GM21526 (cell line): ENCODE data around the gene ASIC2.
"Not testable (repeated sequence)": the region's sequence is repeated elsewhere in the genome, so short reads cannot be mapped to it uniquely, and the experiment has no call there.

Source experiments
- ATAC-seq: cut with Tn5 transposase; IDR thresholded peaks from one replicate; pipeline ENCODE4 v1.9.1; 2021; ENCODE audit warnings: moderate library complexity; ENCODE audit not compliant: unreplicated experiment, low FRiP score

ASIC2 gene

DNA sequence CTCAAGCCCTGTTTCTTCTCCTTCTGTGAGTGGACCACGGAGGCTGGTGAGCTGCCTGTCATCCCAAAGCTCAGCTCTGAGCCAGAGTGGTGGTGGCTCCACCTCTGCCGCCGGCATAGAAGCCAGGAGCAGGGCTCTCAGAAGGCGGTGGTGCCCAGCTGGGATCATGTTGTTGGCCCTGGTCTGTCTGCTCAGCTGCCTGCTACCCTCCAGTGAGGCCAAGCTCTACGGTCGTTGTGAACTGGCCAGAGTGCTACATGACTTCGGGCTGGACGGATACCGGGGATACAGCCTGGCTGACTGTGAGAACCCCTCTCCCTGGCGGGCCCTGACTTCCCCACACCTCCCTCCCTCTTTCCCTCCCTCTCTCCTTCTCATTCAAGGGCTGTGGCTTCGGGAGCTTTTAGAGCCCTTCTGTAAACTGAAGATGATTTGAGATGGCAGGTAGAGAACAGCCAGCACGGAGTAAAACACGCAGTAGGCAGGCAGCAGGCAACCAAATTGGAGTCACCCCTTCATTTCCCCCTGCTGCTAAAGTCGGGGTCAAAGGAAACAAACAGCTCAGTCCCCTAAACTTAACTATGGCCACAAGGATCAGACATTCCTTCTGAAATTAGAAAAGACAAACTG, 297.6 kb downstream of the ASIC2 start:
- no peak for ATAC-seq

DNA sequence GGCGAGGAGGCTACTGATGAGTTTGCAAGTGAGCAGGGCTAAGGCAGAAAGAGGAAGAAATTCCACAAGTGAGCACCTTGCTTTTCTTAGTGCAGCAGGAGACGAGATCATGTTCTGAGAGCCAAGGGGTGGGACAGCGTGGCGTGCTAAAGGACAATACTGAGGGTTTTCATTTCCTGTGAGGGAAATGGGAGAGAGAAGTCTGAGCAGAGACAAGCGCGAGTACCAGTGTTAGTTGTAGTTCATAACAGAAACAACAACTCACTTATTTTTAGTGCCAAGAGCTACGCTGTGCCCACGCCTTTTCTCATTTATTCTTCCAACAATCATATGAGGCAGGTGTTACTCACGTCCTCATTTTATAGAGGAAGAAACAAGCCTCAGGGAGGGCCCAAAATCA, 299.1 kb downstream of the ASIC2 start:
- ATAC-seq, result no peak

DNA sequence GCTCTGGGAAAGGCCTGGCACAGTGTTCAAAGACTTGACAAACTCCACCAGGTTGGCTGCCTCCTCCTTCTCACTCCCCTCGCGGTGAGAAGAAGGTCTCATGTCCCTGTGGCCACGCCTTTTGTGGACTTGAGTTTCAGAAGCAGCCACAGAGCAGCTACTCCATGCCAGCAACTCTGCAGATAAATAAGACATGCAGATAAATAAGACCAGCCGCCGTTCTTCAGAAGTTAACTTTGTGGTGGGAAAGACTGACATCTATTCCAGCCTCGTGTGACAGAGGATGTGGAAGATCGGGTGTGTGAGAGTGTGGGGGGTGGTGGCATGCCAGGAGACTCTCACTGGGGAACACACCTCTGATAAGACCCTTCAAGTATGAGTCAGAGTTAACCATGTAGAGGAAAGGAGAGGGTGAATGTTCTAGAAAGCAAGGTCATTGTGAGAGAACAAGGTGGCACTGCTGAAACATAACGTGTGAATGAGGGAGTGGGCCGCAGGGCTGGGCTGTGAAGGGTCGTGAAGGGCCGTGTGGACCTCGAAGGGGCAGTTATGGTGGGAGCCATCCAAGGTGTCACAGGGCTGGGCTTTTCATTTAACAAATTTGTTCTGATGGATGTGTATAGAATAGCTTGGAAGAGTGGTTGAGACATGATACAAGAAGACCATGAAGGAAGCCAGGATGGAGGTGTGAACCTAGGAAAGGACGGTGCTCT, 300.6 kb downstream of the ASIC2 start:
- ATAC-seq, result no peak

DNA sequence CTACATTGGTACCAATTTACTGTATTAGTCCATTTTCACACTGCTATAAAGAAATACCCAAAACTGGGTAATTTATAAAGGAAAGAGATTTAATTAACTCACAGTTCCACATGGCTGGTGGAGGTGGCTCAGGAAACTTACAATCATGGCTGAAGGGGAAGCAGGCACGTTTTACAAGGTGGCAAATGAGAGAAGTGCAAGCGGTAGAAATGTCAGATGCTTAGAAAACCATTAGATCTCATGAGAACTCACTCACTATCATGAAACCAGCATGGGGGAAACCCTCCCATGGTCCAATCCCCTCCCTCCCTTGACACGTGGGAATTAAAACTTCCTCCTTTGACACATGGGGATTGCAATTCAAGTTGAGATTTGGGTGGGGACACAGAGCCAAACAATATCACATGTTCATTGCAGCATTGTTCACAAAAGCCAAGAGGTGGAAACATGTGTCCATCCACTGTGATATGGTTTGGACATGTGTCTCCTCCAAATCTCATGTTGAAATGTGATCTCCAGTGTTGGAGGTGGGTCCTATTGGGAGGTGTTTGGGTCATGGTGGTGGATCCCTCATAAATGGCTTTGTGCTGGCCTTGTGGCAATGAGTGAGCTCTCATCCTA, 304.5 kb downstream of the ASIC2 start:
- no peak for ATAC-seq

DNA sequence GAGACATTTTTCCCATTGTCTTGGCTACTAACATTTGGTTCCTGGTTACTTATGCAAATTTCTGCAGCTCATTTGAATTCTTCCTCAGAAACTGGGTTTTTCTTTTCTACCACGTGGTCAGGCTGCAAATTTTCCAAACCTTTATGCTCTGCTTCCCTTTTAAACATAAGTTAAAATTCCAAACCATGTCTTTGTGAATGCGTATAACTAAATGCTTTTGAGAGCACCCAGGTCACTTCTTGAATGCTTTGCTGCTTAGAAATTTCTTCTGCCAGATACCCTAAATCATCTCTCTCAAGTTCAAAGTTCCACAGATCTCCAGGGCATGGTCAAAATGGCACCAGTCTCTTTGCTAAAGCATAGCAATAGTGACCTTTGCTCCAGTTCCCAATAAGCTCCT, 305.2 kb downstream of the ASIC2 start:
- not testable (repeated sequence) for ATAC-seq

DNA sequence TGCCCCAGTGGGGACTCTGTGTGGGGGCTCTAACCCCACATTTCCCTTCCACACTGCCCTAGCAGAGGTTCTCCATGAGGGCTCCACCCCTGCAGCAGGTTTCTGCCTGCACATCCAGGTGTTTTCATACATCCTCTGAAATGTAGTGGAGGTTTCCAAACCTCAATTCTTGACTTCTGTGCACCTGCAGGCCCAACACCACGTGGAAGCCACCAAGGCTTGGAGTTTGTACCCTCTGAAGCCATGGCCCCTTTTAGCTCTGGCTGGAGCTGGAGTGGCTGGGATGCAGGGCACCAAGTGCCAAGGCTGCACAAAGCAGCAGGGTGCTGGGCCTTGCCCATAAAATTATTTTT, 305.7 kb downstream of the ASIC2 start:
- ATAC-seq, result not testable (repeated sequence)

DNA sequence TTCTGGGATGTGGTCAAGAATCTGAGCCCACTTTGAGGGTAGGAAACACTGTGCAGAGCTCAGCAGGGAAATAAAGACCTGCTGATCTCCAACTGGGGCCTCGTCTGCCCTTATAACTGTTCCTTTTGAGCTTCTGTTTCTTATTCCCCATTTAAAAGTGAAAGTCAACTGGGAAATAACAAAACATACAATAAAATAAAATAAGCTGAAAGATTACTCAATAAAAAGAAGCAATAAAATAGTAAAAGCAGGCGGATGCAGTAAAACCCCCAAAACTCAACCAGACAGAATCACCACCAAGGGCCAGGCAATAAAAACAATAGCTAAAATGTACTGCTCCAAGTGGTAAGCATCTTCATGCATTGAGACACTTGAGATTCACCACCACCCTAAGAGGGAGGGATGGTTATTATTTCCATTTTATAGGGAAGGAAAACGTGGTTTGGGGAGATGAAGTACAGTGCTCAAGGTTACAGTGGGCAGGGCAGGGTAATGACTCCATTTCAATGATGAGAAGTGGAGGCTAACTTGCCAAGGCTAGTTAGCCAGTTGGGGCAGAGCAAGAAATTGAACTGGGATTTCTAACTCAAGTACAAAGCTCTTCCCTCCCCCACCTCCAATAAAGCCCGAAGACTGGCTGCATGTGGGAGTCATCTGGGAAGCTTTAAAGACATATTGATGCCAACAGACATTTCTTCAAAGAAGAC, 307.9 kb downstream of the ASIC2 start:
- ATAC-seq, result no peak

DNA sequence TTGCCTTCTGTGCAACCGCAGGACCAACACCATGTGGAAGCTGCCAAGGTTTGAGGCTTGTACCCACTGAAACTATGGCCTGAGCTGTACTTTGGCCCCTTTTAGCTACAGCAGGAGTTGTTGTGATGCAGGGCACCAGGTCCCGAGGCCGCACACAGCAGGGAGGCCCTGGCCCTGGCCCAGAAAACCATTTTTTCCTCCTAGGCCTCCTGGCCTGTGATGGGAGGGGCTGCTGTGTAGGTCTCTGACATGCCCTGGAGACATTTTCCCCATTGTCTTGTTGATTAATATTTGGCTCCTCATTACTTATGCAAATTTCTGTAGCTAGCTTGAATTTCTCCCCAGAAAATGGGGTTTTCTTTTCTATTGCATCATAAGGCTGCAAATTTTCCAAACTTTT, 311.5 kb downstream of the ASIC2 start:
- not testable (repeated sequence) for ATAC-seq

DNA sequence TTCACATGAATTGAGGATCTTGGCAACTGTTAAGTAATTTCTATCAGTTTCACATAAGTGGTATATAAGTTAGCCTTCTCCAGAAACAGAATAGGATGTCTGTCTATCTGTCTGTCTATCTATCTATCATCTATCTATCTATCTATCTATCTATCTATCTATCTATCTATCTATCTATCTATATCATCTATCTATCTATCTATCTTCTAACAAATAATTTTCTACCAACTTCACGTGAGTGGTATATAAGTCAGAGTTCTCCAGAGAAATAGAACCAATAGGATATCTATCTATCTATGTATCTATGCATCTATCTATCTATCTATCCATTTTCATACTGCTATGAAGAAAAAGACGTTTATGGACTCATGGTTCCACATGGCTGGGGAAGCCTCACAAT, 312.9 kb downstream of the ASIC2 start:
- no peak for ATAC-seq

DNA sequence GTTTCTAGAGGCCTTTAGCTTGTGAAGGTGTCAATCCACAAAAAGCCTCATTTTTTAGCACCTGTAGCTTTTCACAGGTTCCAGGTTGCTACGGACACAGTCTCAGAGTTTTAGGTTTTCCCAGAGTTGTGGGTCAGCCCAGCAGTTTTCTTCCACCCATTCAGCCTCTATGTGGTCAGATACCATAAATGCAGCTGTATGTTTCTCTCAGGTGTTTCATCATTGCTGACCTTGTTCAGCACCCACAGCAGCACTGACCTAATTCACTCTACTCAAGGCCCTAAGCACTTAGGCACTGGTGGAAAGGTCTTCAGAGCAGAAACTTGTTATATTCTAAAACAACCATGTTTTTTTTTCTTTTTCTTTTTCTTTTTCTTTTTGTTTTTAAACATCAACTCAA, 316.5 kb downstream of the ASIC2 start:
- ATAC-seq, result no peak

DNA sequence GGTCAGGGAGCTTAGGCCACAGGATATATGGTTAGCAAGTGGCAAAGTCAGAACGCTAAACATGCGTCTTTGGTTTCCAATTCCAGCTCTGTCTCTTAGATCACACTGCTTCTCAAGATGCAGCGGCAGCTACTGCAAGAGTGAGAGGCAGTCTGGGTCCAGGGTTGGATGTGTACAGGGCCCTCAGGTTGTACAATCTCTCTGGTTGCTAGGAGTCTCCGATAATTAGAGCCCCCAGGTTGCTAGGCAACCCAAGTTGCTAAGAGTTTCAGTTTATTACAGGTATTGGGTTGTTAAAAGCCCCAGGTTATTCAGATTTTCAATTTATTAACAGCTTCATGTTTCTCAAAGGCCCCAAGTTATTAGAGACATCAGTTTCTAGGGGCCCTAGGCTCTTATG, 317.0 kb downstream of the ASIC2 start:
- ATAC-seq, result no peak

DNA sequence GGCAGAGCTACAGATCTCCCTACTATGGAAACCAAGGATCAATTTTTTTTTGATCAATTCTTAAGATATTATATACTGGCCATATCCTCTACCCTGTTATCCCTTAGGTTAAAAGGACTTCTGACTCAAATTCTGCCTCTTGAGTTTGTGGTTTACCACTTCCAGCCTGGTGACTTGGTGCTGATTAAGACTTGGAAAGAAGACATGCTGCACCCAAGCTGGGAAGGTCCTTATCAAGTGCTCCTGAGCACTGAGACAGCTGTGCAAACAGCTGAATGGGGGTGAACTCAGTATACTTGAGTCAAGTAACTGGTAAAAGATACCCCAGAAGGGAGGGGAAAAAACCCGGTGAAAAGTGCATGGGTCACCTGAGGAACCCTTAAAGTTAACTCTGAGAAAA, 321.9 kb downstream of the ASIC2 start:
- no peak for ATAC-seq

DNA sequence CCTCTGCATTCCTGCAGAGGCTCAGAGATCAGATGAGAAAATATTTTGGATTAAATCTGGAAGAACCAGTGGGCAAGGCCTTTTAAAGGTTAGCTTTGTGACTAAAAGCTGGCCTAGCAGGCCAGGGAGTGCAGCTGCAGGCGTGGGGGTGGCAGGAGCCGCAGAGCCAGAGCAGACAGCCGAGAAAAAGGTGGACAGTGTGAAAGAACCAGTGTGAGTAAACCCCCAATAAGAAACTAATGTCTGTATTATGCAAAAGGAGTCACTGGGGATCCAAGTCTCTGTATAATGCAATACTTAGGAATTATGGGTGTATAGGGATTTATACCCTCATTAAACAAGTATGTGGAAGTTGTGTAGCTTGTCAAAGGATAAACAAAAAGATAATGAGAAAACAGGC, 322.8 kb downstream of the ASIC2 start:
- ATAC-seq, result no peak

DNA sequence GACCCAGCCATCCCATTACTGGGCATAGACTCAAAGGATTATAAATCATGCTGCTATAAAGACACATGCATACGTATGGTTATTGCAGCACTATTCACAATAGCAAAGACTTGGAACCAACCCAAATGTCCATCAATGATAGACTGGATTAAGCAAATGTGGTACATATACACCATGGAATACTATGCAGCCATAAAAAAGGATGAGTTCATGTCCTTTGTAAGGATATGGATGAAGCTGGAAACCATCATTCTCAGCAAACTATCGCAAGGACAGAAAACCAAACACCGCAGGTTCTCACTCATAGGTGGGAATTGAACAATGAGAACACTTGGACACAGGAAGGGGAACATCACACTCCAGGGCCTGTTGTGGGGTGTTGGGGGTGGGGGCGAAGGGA, 323.9 kb downstream of the ASIC2 start:
- not testable (repeated sequence) for ATAC-seq

DNA sequence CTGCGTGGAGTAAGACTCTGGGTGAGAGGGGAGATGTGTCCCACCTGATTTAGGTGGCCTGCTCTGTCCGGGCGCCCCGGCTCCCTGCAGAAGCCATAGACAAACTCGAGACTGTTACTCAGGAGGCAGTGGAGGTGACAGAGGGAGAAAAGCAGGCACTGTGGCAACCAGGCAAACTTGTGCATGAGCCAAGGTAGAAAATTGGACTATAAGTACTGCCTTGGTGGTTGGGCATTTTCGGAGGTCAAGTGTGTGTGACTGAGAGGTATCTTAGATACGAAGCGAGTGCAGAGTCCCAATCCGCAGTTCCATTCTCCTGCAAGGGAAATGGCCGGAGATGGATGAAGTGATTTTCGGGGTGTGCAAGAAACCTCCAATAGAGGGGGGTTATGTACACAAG, 328.6 kb downstream of the ASIC2 start:
- ATAC-seq, result no peak
